GM18511 (cell line): Measurements from ENCODE around the gene USH2A.
"Not testable (repeated sequence)": the region's sequence is repeated elsewhere in the genome, so short reads cannot be mapped to it uniquely, and the experiment has no call there.

ENCODE experiments used
- ATAC-seq: cut with Tn5 transposase; IDR thresholded peaks from one replicate; pipeline ENCODE4 v1.9.1; 2021; ENCODE audit warnings: mild to moderate bottlenecking, moderate library complexity; ENCODE audit not compliant: unreplicated experiment

The USH2A gene

DNA sequence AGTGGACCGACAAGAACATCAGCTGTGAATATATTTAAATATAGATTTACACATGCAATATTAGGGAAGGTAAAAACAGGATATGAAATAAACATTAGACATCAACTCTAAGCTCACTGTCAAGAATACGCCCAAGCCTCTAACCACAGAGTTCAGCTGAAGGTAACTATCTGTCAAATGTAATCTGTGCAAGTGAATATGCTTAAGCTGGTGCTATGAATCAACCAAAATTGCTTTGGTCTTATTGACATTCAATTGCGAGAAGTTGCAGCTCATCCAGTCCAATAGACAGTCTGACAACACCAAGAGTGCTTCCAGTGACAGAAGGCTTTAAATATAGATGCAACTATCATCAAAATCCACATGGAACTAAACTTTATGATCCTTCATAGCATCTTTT, 32.3 kb downstream of the USH2A start:
- no peak for ATAC-seq

DNA sequence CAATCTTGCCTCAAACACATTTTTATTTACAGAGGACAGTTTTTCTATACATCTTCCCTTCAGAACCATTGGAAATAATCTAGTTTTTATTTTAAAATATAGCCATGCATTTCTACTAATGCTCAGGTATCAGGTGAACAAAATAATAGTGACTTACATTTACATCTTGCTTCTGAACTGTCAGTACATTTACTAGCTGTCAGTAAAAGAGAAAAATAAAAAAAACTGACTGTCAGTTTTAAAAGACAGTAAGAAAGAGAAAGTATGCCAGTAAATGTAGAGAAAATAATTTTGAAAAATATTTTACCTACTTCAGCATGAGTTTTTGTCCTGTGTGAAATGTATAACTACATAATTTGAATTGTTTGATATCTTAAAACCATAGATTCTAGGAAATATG, 33.5 kb downstream of the USH2A start:
- no peak for ATAC-seq

DNA sequence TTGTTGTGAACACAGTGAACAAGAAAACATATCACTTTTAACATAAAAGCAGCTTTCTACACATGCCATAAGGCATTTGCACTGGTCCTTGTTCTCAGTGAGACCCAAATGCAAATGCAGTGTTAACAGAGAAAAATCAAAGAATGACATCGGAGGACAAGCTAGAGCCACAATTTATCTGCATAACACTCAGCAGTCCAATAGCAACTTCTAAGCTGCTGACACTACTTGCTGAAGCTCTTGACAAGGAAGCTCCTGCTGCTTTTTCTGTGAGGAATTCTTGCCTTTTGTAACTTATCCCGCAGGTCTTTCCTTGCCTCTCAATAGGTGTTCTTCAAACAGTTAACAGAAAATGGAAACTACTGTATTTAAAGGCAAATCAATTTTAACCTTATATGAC, 34.7 kb downstream of the USH2A start:
- ATAC-seq, result no peak

DNA sequence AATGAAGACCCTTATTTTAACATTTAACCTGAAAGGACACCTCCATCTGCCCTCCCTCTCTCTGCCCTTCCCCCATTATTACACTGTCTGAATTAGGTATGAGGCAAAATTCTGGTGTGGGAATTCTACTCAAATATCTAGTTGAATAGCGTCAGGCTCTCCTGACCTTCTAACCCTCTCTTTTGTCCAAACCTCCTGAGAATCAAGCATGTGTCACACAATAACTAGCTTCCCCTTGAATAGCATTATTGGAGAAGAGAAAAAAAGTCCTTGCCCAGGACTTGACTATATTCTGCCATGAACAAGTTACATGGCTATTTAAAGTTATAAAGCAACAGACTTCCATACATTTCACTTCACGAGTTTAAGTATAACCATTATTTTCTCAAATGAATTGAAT, 35.5 kb downstream of the USH2A start:
- no peak for ATAC-seq

DNA sequence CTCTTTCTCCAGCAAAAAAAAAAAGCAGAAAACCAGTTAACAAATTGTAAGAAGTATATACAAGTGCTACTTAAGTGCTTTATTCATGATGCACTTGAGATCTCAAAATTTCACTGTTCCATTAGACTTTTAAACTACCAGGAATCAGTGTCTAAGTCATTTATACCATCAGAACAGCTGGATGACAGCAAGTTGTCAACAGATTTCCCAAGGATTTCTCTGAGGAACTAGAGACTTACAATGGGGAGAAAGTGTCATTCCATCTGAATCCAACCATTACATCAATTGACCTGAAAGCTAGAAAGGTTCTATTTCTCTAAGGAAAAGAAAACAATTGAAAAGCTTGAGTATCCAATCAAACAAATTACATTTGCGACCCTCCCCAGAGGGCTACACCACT, 43.8 kb downstream of the USH2A start:
- ATAC-seq, result no peak

DNA sequence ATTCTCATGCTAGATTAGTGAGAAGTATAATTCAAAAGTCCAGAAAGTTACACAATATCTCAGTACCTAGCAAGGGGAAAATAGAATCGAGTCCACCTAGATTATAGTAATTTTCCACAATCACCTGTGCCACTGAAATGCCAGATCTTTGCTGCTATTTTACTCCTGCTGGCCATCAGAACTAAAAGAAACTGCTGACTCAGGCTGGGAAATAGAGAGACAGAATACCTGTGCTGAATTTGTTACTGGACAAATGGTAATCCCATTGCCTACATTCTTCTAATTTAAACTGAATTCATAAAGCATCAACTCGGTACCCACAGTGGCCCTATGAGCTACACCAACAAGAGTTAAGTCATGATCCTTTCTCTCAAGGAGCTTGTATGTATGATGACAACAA, 55.0 kb downstream of the USH2A start:
- no peak for ATAC-seq

DNA sequence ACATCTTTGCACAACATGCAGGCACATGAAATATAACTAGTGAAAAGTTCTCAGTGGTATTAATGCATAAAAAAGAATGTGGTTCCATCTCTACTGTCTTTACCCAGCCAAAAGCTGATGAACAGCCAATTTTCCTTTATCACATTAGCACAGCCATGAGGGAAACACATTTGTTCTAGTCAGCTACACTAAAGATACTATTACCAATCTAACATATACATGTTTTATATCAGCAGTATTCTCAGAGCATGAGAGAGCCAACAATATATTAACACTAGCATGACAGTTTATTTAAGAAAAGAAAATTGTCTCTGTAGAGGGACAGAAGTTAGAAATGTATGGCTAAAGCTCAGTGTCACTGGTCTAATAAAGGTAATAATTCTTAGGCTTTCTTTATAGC, 56.3 kb downstream of the USH2A start:
- no peak for ATAC-seq

DNA sequence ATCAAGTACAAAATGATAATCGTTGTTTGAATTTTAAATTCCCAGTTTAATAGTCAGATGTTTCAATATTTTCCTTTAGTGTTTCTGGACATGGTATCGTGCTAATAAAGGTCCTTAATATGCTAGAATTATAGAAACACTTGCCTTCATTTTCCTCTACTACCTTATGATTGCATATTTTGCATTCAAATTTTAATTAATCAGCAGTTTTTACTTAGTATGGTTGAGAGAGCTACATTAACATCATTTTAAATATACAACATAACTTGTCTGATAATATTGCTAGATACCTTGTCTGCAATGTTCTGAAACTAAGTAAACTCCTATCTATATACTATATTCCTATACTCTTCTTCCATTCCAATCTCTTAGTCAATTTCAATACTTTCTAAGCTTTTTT, 66.3 kb downstream of the USH2A start:
- no peak for ATAC-seq

DNA sequence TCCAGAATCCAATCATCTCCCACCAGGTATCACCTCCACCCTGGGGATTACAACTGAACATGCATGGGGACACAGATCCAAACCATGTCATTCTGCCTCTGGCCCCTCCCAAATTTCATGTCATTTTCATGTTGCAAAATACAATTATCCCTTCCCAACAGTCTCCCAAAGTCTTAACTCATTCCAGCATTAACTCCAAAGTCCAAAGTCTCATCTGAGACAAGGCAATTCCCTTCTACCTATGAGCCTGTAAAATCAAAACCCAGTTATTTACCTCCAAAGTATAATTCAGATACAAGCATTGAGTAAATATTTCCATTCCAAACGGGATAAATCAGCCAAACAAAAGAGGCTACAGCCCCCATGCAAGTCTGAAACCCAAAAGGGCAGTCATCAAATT, 73.1 kb downstream of the USH2A start:
- ATAC-seq, result no peak

DNA sequence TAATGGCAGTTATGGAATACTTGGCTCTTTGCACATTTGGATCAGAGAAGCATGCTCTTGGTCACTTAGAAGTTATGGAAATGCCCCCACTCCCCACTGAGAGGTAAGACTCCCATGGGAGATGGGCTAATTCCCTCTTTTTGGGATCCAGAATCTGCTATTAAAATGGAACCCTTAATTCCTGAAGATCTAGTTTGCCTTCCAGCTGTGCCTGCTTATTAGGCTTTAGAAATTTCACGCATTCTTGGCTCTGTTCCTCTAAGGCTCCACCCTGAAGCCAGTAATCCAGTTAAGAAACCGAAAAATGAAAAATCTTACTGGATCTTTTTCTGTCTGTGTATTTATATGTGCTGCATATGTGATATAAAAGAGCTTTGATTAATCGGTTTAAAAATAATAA, 76.7 kb downstream of the USH2A start:
- ATAC-seq, result no peak

DNA sequence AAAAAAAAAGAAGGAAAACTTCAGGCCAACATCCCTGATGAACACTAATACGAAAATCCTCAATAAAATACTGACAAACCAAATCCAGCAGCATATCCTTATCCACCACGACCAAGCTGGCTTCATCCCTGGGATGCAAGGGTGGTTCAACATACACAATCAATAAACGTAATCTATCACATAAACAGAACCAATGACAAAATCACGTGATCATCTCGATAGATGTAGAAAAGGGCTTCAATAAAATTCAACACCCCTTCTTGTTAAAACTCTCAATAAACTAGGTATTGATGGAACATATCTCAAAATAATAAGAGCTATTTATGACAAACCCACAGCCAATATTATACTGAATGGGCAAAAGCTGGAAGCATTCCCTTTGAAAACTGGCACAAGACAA, 82.7 kb downstream of the USH2A start:
- ATAC-seq, result not testable (repeated sequence)

DNA sequence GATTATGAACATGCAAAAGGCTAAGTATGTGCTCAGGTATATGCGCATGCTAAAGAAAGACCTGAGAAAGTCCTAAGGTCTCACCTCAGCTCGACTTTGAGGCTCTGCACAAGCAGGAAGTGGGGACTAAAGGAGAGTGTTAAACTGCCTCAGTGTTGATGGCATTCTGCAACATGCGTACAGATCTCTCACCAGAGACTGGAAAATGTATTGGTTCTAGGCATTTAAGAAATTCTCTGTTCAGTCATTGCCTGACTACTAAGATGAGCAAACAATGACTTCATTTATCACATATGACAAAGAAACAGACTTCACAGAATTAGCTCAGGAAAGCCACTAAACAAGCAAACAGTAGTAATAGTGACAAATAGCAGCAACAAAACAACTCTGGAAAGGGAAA, 90.8 kb downstream of the USH2A start:
- no peak for ATAC-seq

DNA sequence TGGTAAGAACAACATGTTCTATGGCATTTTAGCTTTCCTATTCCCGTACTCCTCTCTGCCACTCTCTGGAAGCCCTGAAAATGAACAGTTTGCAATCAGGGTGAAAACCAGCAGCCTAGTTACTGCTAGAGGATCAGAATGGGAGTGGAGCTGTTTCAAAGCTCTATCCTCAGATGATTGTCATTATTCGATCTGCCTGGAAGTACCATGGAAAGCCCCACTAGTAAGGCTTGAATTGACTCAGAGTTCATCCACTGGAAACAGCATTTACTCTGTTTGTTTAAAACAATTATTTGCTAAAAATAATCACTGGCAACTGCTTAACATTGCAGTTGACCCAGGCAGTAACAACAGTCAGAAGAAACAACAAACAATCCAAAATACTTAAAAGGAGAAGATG, 91.2 kb downstream of the USH2A start:
- no peak for ATAC-seq

DNA sequence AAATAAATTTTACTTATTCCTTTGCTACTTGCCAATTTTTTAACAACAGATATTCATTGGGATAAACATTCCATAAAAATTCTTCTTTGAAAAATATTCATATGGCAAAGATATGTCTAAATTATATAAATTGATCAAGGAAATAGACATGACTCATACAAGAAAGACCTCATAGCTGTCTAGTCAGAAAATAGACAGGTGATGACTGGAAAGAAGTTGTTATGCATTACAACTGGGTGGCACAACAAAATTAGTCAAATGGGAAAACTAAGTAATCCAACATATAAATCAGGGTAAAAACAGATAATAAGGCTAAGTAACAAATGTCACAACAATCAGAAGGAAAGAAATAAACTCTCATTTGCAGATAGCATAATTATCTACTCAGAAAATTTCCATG, 92.0 kb downstream of the USH2A start:
- ATAC-seq, result no peak

DNA sequence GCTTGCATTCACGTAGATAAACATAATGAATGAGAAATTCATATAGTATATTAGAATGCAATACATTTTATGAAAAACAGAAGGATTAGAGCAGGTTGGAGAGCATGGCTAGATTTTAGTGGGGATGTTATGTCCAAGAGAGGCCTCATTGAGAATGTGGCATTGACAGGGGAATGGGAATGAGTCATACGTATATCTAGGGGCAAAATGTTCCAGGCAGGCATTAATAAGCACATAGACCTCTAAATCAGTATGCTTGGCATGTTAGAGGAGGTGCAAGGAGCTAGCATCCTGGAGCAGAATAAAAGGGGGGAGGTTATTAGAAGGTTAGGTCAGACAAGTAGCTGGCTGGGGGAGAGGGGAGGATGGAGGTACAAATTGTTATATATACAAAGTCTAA, 93.0 kb downstream of the USH2A start:
- ATAC-seq, result no peak

DNA sequence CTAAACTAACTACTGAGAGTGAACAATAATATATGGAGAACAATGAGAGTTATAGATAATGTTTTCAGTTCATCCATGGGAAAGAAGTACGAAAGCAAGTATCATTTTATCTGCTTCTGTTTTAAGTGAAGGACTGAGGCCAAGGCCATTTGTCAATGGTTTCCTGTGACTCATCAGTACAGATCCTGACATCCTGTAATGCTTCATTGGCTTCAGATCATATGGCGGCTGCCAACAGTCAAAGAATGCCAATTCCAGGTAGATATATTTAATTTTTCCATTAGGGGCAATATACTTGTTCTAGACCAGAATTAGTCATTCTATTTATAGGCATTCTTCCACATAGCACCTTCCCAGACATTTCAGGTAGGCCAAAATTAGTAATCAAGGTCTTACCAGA, 97.3 kb downstream of the USH2A start:
- no peak for ATAC-seq

DNA sequence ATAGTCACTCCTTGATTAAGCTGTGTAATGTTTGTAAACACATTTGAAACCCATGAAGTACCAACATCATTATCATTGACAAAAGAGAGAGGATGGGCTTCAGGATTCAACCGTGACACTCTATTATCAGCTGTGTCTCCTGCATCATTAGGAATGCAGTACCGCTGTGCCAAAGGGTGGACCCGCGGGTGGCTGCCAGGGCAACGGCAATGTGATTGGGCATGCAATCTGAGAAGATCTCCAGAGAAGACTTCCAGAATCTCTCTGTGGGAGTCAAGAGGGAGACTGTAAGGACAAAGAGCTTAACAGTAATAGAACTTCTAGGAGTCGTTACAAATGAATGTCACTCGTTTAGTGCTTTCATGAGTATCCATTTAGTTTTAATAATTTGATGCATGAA, 97.9 kb downstream of the USH2A start:
- ATAC-seq, result no peak

DNA sequence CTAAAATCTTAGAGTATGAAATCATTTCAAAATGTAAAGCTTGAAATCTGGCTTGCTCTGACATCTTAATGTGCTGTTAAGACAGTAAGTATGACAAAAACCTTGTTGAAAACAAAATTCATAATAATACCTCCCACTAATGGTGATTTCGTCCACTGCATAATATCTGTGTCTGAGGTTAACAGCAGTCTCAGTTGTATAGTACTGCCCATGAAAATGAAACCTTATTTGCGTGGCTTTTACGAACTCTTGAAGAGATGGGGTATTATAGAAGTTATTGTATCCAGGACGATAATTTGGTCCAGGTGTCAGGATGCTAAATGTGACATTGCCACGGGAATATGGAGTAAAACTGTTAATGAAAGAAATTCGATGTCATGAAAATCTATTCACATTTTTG, 99.9 kb downstream of the USH2A start:
- ATAC-seq, result no peak

DNA sequence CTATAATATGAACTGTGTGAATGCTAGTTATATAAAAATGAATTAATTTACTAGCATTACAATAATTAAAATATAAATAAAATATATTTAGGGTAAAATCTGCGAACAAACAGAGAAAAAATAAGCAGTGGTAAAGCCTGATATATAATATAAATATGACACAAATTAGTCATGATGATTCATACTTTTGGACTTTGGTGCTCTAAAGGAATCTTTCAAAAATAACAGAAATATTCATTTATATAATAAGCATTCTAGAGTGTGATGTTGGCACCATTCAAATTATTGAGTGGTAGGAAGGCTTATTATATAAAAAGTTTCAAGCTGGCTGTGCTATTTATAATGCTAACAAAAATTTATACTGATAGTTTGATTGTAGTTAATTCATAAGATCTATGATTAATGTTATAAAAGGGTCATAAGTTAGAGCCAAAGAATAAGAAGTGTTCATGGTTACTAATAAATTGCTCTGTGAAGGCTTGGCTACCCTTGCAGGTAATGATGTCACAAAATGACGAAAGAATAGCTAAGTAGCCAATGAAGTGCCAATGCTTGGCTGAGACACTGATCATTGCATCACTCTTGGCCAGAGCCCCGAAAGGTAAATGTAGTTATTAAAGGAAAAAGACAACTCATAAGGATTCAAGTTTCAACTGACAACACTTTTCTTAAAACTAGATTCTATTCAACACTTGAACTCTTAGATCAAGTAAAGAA, 108.7 kb downstream of the USH2A start:
- ATAC-seq, result no peak

DNA sequence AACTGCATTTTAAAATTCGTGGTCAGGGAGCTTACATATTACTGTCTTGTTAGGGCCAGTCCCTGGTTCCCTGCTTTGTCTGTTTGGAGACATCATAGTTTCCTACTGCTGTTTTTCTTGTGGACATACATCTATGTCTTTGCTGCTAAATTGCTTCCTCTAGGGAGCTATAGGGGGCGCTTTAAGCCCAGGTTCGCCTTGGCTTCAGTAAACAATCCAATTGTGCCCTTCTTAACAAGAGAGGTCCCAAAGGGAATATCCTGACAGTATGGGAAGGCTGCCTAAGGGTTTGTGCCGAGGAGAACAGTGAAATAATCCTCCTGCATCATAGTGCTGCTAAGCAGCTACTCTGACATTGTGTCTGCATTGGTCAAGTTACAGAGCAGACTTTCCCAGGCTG, 112.5 kb downstream of the USH2A start:
- ATAC-seq, result no peak

DNA sequence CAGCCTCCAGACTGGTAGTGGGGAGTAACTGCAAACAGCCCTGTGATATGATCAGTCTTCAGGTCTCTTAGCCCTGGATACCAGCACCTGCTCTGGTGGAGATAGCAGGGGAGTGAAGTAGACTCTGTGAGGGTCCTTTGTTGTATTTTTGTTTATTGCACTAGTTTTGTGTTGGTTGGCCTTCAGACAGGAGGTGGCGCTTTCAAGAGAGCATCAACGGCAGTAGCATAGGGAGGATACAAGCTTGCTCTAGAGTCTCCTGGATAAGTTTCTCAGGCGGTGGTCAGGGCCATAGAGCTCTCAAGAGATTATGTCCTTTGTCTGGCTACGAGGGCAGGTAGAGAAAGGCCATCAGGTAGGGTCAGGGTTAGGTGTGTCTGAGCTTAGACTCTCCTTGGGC, 116.4 kb downstream of the USH2A start:
- ATAC-seq, result no peak

DNA sequence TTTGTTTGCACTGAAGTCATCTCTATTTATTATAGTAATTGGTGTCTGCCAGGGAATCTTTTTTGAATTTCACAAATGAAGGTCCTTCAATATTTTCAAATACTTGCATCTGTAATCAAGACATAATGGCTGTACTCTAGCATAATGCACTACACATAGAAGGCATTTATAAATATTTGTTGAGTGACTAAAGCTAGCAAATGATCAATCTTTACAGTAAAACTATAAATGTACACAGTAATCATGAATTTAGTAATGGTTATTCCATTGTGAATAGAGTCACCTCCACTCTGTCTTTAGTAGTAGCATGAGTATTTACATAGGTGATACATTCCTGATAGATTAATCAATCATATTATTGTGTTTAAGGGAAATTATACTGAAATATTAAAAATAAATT, 119.6 kb downstream of the USH2A start:
- no peak for ATAC-seq

DNA sequence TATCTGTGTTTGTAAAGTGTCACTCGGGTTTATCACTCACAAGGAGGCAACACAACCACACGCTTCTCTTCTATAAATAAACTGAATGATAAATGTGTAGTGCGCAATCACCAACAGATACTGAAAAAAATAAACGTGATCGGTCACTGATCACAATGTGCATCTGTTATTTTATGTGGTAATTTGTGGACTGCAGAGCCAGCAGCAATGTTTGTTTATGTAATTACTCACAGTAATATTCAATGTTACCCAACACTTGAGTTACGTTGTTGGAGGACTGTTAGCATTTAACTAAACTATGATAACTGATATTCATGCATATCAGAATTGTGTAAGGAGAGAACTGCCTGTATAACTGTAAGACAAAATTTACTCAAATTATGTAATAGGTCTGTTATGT, 129.6 kb downstream of the USH2A start:
- ATAC-seq, result no peak

DNA sequence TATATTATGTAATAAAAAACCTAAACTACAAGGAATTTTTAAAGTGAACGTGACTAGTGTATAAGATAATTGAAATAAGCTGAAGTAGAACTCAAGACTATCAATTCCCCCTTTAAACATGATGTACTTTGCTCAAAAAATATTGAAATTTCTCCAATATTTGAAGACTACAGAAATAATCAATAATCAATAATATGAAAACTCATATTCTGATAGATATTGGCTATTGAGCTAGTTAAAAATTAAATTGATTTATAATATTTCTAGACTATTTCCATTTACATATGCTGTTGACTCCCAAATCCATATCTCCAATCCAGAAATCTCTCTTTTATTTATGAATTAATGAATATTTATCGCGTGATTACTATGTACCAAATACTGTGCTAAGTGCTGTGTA, 133.2 kb downstream of the USH2A start:
- no peak for ATAC-seq
